Stimulated activated naive CD8-positive, alpha-beta T cell treated with anti-CD3 and anti-CD28 coated beads, Interleukin-15, Interleukin-2, amounts not matched to agents 100 ng/mL and 50 ng/mL, for 24 hours (primary cell): ENCODE measurements around the gene SLC47A2.
A peak's percentile ranks its signal among the peaks of the same experiment; 100 is the strongest.

Source experiments
- H3K27ac Mint-ChIP-seq: one replicate; pipeline ENCODE4 v1.8.0; 2021; ENCODE audit warnings: mild to moderate bottlenecking, mixed read lengths
- H3K27me3 Mint-ChIP-seq: one replicate; pipeline ENCODE4 v1.8.0; 2021; ENCODE audit warnings: mixed read lengths
- H3K36me3 Mint-ChIP-seq: one replicate; pipeline ENCODE4 v1.8.0; 2021; ENCODE audit warnings: low read depth, mixed read lengths
- H3K4me1 Mint-ChIP-seq: one replicate; pipeline ENCODE4 v1.8.0; 2021; ENCODE audit warnings: low read depth, mixed read lengths
- H3K4me3 Mint-ChIP-seq: one replicate; pipeline ENCODE4 v1.8.0; 2021; ENCODE audit warnings: mild to moderate bottlenecking, mixed read lengths
- H3K9me3 Mint-ChIP-seq: one replicate; pipeline ENCODE4 v1.8.0; 2021; ENCODE audit warnings: mixed read lengths

Gene SLC47A2

GRCh38 chr17:19656851-19657581 lies 59.4 kb downstream of the SLC47A2 start:
- Mint-ChIP-seq H3K4me1 (no peaks in the 10 kb centered on the region), H3K27ac (no peak overlapping the region), H3K9me3 (no peaks in the 10 kb centered on the region), H3K27me3 (no peaks in the 10 kb centered on the region), H3K36me3 (peaks cover 28% of the 10 kb centered on the region), H3K4me3 (no peak overlapping the region)

- no peaks in the 10 kb centered on the region for H3K4me1 Mint-ChIP-seq
- no peak overlapping the region for H3K27ac Mint-ChIP-seq
- H3K36me3 Mint-ChIP-seq, result peaks cover 28% of the 10 kb centered on the region
- no peaks in the 10 kb centered on the region for H3K27me3 Mint-ChIP-seq
- no peaks in the 10 kb centered on the region for H3K9me3 Mint-ChIP-seq
- no peak overlapping the region for H3K4me3 Mint-ChIP-seq
These were observed 60.0 kb downstream of the SLC47A2 start for GRCh38 chr17:19656336-19656735.

- peaks cover 7% of the 10 kb centered on the region for H3K4me1 Mint-ChIP-seq
- no peaks in the 10 kb centered on the region for H3K27me3 Mint-ChIP-seq
- no peak overlapping the region for H3K27ac Mint-ChIP-seq
- peaks cover 24% of the 10 kb centered on the region for H3K36me3 Mint-ChIP-seq
- no peaks in the 10 kb centered on the region for H3K9me3 Mint-ChIP-seq
- H3K4me3 Mint-ChIP-seq, result no peak overlapping the region
These were observed 61.5 kb downstream of the SLC47A2 start for GRCh38 chr17:19654896-19655295.

GRCh38 chr17:19654342-19654886 lies 62.0 kb downstream of the SLC47A2 start:
- no peaks in the 10 kb centered on the region for H3K27me3 Mint-ChIP-seq
- H3K9me3 Mint-ChIP-seq, result no peaks in the 10 kb centered on the region
- H3K4me1 Mint-ChIP-seq, result peaks cover 11% of the 10 kb centered on the region
- peaks cover 21% of the 10 kb centered on the region for H3K36me3 Mint-ChIP-seq
- H3K27ac Mint-ChIP-seq, result no peak overlapping the region
- no peak overlapping the region for H3K4me3 Mint-ChIP-seq

- peaks cover 21% of the 10 kb centered on the region for H3K36me3 Mint-ChIP-seq
- H3K4me1 Mint-ChIP-seq, result peaks cover 21% of the 10 kb centered on the region
- no peak overlapping the region for H3K27ac Mint-ChIP-seq
- H3K27me3 Mint-ChIP-seq, result no peaks in the 10 kb centered on the region
- no peaks in the 10 kb centered on the region for H3K9me3 Mint-ChIP-seq
- no peak overlapping the region for H3K4me3 Mint-ChIP-seq
These were observed 63.8 kb downstream of the SLC47A2 start for GRCh38 chr17:19652595-19652994.

GRCh38 chr17:19651451-19652238 lies 64.7 kb downstream of the SLC47A2 start:
- H3K27ac Mint-ChIP-seq, result no peak overlapping the region
- peaks cover 30% of the 10 kb centered on the region for H3K4me1 Mint-ChIP-seq
- H3K27me3 Mint-ChIP-seq, result no peaks in the 10 kb centered on the region
- peaks cover 21% of the 10 kb centered on the region for H3K36me3 Mint-ChIP-seq
- no peak overlapping the region for H3K4me3 Mint-ChIP-seq
- no peaks in the 10 kb centered on the region for H3K9me3 Mint-ChIP-seq

GRCh38 chr17:19650826-19651225 lies 65.6 kb downstream of the SLC47A2 start:
- Mint-ChIP-seq H3K36me3 (peaks cover 16% of the 10 kb centered on the region), H3K27me3 (no peaks in the 10 kb centered on the region), H3K9me3 (no peaks in the 10 kb centered on the region), H3K27ac (no peak overlapping the region), H3K4me3 (no peak overlapping the region), H3K4me1 (peaks cover 37% of the 10 kb centered on the region)

GRCh38 chr17:19649274-19649541 lies 67.2 kb downstream of the SLC47A2 start:
- Mint-ChIP-seq H3K27me3 (no peaks in the 10 kb centered on the region), H3K4me1 (peaks cover 38% of the 10 kb centered on the region), H3K9me3 (no peaks in the 10 kb centered on the region), H3K27ac (peak overlapping the region; percentile 67), H3K36me3 (peaks cover 9% of the 10 kb centered on the region), H3K4me3 (peak overlapping the region; percentile 91)

GRCh38 chr17:19648475-19649273 lies 67.7 kb downstream of the SLC47A2 start, which contains the start of gene ALDH3A2:
Gene ALDH3A2 (plus strand): TSS chr17:19648751. CDS start chr17:19648972, 221 bp downstream.
- peak within 1 kb of the TSS; percentile 91 for H3K4me3 Mint-ChIP-seq
- peaks cover 38% of the 10 kb centered on the region for H3K4me1 Mint-ChIP-seq
- no peaks in the 10 kb centered on the region for H3K9me3 Mint-ChIP-seq
- peak within 1 kb of the TSS; percentile 93 for H3K27ac Mint-ChIP-seq
- no peaks in the 10 kb centered on the region for H3K27me3 Mint-ChIP-seq
- peaks cover 6% of the 10 kb centered on the region for H3K36me3 Mint-ChIP-seq

- Mint-ChIP-seq H3K9me3 (no peaks in the 10 kb centered on the region), H3K36me3 (no peaks in the 10 kb centered on the region), H3K4me1 (peaks cover 38% of the 10 kb centered on the region), H3K4me3 (peak overlapping the region; percentile 91), H3K27me3 (no peaks in the 10 kb centered on the region), H3K27ac (peak overlapping the region; percentile 93)
These were observed 68.5 kb downstream of the SLC47A2 start for GRCh38 chr17:19647697-19648474.

- Mint-ChIP-seq H3K27ac (peak overlapping the region; percentile 93), H3K27me3 (peaks cover 5% of the 10 kb centered on the region), H3K36me3 (no peaks in the 10 kb centered on the region), H3K4me1 (peaks cover 43% of the 10 kb centered on the region), H3K4me3 (peak overlapping the region; percentile 91), H3K9me3 (no peaks in the 10 kb centered on the region)
These were observed 69.3 kb downstream of the SLC47A2 start for GRCh38 chr17:19646788-19647696.

GRCh38 chr17:19645734-19646201 lies 70.6 kb downstream of the SLC47A2 start:
- peaks cover 8% of the 10 kb centered on the region for H3K27me3 Mint-ChIP-seq
- no peaks in the 10 kb centered on the region for H3K9me3 Mint-ChIP-seq
- no peaks in the 10 kb centered on the region for H3K36me3 Mint-ChIP-seq
- H3K27ac Mint-ChIP-seq, result no peak overlapping the region
- H3K4me1 Mint-ChIP-seq, result peaks cover 43% of the 10 kb centered on the region
- no peak overlapping the region for H3K4me3 Mint-ChIP-seq

- Mint-ChIP-seq H3K36me3 (no peaks in the 10 kb centered on the region), H3K4me1 (peaks cover 35% of the 10 kb centered on the region), H3K27me3 (peaks cover 10% of the 10 kb centered on the region), H3K9me3 (no peaks in the 10 kb centered on the region), H3K27ac (no peak overlapping the region), H3K4me3 (no peak overlapping the region)
These were observed 71.7 kb downstream of the SLC47A2 start for GRCh38 chr17:19644493-19645210.
